KBM-7 (cell line): ENCODE data around the gene MAP3K6.

ENCODE experiments used
- DNase-seq: peaks from one replicate; pipeline ENCODE4 v3.0.0-alpha.2; 2015
- in situ Hi-C: fragments of 300-500 bp; cut with MboI; formaldehyde crosslinking; loops from 2 replicates; pipeline ENCODE4 v1.14.3; 2020; ENCODE audit warnings: low sequenced_read_pairs, low pct_unique_long_range_greater_than_20kb, mixed read lengths

The MAP3K6 gene

DNA sequence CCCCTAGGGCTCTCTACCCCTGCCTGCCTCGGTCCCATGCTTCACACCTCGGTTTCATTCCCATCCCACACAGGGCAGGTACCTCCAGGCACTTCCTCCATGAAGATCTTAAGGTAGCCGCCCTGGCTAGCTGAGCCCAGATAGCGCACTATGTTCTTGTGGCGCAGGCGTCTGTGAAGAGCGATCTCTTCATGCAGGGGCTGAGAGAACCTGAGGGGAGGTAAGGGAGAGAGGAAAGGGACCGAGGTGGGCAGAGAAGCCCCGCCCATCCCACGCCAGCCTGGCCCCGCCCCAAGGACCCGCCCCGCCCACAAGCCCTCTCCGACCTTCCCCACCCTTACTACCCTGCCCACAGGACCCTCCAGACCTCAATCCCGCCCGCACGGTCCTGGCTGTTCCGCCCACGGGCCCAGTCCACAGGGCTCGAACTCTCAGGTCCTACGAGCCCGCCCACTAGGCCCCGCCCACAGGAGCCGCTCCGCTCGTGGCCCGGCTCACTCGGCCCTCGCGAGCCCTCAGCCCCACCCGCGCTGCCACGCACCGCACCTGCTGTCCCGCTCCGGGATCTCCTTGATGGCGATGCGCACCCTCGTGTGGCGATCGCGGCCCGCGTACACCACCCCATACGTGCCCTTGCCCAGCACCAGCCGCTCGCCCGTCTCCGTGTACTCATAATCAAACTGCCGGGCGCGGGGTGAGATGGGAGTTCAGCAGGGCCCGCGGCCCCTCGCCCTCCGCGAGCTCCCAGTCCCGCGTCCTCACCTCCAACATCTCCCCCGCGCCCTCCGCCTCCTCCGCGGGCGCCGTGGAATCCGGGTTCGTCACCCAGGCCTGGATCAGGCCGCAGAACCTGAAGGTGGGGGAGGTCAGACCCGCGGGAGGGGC is 6.4 kb downstream of the MAP3K6 start:
- in situ Hi-C loops, result no loop called here
- no peak for DNase-seq

DNA sequence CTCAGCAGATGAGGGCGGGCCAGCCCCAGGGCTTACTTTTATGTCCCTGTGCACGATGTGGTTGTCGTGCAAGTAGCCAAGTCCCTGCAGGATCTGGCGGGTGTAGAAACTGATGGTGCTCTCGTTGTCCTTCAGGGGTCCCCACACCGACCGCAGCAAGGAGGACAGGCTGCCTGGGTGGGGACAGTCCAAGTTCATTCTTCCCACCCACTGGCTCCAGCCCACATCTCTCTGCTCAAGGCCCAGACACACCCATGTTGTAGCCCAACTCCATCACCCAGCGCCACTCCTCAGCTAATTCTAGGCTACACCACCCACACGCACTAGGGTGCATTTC is 7.0 kb downstream of the MAP3K6 start:
- DNase-seq, result no peak
- in situ Hi-C loops, result no loop called here

DNA sequence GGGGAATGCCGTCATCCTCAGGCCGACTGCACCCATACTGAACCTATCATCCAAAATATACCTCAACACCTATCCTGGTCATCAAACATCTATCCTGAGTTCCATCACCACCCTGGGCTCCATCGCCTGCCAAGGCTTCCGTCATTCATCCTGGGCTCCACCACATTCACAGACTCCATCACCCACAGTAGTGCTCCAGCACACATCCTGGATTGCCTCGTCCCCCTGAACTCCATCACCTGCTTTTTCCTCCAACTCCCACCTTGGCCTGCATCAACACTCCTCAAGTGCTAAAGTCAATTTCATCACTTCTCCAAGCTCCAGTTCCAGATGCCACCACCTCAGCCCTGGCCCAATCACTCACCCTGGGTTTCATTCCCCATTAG is 7.8 kb downstream of the MAP3K6 start:
- in situ Hi-C loops, result no loop called here
- no peak for DNase-seq

DNA sequence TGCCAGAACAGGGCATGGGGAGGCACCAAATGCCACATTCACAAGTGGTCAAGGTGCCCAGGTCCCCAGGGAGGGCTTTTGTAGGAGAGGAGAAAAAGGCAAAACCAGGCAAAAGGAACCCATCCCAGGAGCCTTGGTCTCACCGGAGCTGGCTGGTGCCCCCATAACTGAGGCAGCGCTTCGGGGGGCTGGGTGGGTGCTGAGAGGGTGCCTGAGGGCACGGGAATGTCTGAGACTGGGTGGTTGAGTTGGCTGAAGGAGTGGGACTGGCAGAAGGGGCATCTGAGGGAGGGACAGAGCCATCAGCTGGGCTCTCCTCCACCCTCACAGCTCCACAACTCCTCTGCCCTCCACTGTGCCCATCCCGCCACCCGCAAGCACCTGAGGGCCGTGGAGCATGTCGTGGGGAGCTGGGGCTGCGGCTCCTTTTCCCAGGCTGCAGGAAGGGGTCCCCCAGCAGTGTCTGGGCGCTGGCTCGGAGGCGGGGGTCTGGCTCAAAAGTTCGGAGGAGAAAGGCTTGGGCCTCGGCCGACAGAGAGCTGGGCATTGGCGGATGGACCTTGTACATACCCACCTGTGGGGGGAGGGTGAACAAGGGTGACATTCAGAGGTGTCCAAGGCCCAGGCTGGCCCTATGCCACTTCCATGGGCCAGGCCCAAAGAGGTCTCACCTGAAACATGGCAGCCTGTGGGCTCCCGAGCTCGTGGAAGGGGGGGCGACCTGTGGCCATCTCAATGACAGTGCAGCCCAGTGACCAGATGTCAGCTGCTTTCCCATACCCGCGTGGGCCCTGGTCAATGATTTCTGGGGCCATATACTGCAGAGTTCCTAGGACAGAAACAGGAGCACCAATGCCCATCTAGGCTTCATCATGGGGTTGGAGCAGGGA is 8.5 kb downstream of the MAP3K6 start:
- in situ Hi-C loops, result no loop called here
- no peak for DNase-seq

DNA sequence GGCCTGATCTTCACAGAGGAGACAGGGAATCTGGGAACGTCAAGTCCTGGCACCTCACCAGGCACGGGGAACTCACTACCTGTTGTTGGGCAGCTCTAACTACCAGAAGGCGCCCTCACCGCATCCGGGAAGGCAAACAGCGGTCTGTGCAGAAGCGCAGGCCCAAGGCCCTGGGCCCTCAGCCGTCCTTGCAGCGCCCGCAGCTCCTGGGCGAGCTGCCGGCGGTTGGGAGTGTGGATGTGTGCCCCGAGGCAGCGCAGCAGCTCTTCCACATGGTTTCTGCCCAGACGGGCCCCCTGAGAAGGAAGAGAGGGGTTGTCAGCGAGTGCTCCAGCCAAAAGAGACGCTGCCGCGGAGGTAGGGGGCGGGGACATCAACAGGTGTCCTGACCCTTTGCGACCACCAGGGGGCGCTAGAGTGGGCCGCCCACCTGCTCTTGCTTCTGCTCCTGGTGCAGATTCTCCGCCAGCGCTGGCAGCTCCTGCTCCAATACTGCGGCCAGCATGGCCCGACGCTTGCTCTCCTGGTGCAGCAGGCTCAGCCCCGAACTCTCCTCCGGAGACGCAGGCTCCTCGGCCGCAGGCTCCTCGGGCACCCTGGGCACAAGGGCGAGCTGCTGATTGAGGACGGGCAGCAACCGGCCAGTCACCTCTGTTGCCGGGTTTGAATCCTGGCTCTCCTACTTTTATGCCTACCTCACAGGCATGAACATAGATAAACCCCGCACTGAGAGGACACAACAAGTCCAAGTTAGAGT is 9.3 kb downstream of the MAP3K6 start:
- DNase-seq, result peak; percentile 92
- in situ Hi-C loops, result no loop called here

DNA sequence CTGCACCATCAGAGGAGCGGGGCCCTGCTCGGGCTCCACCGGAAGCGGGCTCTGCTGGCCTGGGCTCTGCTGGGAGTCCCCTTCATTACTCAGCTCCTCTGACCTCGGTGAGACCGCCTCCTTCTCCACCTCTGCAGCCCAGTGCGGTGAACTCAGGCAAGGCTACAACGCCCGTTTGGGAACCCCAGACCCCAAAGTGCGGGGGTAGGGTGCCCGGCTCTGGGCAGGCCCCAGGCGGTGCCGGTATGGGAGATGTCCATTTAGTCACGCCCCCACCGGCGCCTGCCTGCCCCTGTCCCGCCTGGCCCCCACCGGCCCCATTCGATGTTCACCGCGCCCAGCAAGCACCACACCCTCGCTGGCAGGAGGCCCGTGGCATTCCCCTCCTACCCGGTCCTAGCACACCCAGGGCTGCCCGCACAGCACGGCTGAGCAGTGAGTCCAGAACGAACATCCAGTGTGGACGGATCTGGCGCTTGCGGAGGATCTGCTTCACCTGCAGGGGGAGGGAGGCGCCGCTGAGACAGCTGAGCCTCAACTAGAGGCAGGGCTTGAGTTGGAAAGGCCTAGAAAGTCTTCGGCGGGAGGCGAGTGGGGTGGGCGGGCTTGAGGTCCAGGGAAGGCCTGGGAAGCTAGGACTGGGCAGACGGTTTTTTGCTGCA is 10.0 kb downstream of the MAP3K6 start:
- in situ Hi-C loops, result no loop called here
- no peak for DNase-seq

DNA sequence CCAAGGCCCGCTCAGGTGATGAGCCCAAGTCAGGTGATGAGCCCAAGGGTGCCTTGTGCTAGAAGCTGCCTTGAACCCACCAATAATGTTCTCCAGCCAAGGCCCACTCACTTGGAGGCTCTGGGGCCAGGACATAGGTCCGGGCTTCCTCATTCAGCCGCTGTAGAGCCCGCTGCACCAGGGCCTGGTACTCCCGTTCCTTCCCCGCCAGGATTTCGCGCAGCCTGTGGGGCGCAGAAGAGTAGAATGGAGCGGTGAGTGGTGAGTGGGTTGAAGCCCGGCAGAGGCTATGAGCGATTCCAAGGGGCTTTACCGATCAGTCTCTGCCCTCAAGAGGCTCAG is 10.5 kb downstream of the MAP3K6 start:
- DNase-seq, result no peak
- in situ Hi-C loops, result no loop called here

DNA sequence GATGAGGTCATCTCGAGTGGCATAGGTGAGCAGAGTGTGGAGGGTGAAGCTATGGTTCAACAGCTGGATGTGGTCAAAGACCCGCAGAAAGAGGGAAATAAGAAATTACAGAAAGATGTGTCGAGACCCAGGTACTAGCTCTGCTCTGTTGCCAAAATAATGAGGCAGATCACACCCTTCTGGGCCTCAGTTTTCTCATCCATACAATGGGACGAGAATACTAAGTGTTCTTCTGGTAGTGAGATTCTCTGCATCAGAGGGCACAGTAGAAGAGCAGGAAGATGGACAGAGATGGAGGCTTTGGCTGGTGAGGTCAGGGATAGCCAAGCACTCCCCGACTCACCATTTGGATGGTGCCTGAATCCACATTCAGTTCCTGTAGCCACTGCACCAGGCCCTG is 11.1 kb downstream of the MAP3K6 start:
- in situ Hi-C loops, result no loop called here
- DNase-seq, result no peak

DNA sequence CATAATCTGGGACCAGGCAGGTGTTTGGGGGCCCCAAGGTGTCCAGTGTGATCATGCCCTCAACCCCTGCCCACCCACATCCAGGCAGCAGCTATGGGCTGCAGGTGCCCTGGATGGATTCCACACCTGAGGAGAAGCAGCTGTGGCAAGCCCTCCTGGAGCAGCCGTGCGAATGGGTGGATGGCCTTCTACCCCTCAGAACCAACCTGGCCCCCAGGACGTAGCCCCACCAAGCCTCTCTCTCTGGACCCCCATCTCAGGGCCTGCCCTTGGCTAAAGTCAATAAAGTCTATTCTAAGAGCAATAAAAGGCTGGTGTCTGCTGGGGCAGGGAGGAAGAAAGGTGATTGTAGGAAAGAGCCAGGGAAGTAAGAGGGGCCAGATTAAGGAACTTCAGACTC is 13.1 kb downstream of the MAP3K6 start:
- no peak for DNase-seq
- in situ Hi-C loops, result no loop called here

DNA sequence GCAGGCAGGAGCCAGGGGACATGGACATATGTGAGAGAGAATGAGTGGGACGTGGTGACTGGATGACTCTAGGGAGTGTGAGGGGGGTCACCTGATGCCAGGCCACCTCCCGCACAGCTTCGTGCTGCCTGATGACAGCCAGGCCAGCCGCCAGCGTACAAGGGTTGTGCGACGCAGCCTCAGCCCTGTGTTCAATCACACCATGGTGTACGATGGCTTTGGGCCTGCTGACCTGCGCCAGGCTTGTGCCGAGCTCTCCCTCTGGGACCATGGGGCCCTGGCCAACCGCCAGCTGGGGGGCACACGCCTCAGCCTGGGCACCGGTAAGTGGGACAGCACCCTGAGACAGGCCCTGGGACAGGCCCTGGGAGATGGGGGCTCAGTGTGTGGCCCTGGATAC is 13.6 kb downstream of the MAP3K6 start:
- in situ Hi-C loops, result no loop called here
- no peak for DNase-seq

DNA sequence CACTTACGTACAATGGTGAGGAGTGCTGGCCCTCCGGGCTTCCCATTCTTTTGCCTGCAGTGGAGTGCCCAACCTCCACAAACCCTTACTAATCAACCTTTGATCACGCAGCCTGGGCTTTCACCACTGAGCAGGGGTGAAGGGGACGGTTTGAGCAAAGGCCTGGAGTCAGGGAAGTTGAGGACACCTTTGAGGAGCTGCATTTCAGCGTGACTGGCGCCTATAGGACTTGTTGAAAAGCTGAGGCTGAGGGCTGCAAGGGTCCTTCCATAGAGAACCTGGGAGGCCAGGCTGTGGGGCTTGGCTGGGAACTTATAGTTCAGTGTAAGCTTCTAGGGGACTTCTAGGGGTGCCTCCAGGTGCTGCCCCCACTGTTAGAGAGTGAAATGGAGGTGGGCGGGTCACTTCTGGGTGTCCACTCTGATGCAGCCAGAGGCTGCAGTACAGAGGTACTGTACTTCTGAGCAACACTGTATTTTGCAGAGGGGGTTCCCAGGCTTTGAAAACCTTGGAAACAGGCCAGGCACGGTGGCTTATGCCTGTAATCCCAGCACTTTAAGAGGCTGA is 15.1 kb downstream of the MAP3K6 start:
- no peak for DNase-seq
- in situ Hi-C loops, result no loop called here

DNA sequence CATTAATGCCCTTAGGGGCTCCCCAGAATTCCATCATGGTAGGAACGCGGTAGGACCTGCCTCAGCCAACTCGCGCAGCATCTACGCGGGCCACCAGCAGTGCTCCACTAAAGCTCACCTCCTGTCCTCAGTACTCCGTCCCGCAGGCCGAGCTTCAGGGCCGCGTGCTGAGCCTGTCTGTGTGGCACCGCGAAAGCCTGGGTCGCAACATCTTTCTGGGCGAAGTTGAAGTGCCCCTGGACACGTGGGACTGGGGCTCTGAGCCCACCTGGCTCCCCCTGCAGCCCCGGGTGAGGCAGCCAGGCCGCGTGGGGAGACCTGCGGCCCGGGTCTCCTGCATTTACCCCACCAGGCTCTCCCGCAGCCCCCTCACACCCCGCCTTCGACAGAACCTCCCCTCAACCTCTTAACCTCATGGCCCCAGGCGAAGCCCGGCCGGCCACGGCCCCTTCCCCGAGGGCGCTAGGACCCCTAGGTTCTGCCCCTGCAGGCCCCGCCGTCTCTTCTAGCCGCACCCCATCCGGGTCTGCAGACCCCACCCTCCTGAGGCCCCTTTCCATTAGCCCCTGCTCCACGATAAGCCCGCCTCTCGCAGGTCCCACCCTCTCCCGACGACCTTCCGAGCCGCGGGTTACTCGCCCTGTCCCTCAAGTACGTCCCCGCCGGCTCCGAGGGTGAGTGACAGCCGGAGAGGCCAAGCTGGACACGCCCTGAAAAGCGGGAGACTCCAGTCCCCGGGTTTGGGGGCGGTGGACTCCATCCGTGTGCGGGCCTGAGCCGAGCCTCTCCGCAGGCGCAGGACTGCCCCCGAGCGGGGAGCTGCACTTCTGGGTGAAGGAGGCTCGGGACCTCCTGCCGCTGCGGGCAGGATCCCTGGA is 15.9 kb downstream of the MAP3K6 start:
- in situ Hi-C loops, result no loop called here

DNA sequence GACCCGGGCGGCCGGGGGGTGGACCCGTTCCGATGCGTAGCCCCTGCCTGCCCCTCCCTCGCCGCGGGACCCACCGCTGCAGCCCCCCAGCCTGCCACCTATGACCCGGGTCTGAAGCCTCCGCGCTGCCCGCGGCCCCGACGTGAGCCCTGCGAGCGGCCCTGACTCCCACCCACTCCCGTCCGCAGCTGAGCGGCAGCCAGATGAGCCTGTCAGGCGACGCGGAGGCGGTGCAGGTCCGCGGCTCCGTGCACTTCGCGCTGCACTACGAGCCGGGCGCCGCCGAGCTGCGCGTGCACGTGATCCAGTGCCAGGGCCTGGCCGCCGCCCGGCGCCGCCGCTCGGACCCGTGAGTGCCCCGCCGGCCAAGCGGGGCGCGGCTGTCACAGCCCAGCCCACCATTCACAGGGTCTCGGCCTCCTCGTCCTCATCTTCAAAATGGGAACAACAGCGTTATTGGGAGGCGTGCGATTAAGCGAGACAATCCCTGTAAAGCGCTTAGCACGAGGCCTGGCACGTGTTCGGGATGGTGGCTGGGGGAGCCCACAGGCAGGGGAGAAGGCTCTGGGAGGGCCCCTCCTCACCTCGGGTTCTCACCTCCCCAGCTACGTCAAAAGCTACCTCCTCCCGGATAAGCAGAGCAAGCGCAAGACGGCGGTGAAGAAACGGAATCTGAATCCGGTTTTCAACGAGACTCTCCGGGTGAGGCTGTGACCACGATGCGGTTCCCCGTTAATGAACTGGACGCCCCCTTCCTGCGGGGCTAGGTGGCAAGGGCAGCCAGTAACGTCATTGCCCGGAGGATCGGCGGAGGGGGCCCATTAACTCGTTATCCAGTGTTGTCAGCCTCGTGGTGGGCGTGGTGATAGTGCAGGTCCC is 16.7 kb downstream of the MAP3K6 start:
- no peak for DNase-seq

More for the DNA sequence above, 15.9 kb downstream of the MAP3K6 start:
- DNase-seq, result no peak

DNA sequence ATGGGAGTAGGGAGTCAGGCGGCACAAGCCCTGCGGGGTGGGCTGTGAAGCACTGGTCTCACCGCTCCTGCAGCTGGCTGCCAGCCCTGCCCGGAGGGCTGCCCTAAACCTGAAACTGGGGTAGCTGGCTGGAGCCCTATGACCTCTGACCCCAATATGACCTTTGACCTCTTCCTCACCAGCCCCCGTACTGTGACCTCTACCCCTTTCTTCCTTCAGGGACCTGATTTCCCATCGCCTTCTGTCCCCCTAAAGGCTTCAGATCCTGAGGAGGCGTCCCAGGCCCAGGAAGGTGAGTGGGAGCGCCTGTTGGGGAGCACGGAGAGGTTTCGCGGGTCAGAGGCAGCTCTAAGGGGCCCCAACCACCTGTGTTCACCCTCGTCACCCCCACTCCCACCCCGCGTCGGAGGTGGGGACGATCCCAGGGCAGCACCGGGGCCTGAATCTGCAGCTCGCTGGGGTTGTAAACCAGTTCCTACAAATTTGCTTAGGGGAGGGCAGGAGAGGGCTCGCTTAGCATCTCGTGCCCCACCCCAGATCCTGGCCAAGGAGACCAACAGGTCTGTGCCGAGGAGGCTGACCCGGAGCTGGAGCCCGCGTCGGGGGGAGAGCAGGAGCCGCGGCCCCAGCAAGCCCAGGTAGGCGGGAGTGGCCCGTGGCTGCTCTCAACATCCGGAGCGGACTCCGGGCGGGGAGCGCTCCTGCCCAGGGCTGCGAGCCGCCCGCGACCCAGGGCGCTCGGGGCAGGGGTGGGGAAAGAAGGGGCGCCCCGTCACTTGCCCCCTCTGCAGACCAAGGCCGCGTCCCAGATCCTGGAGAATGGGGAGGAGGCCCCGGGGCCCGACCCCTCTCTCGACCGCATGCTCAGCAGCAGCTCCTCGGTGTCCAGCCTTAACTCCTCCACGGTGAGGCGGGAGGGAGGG is 17.6 kb downstream of the MAP3K6 start:
- in situ Hi-C loops, result no loop called here
- no peak for DNase-seq

More for the DNA sequence above, 16.7 kb downstream of the MAP3K6 start:
- in situ Hi-C loops, result no loop called here

DNA sequence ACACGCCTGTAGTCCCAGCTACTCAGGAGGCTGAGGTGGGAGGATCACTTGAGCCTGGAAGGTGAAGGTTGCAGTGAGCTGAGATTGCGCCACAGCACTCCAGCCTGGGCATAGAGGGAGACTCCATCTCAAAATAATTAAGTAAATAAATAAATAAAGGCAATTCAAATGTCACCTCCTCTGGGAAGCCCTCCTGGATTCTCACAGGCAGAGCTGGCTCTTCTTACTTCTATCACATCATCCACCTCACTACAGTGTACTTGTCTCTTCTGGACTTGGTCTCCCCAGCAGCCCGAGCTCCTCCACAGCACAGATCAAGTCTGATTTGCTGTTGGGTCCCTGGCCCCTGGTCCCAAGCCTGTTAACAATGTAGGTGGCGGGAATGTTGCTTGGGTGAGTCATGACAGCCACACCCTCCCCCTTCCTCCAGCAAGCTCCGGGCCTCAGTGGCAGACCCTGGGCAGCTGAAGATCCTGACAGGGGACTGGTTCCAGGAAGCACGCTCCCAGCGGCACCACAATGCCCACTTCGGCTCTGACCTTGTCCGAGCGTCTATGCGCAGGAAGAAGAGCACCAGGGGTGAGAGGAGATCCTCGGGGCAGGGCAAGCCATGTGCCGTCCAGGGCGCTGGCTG is 19.7 kb downstream of the MAP3K6 start:
- in situ Hi-C loops, result no loop called here
- DNase-seq, result no peak

DNA sequence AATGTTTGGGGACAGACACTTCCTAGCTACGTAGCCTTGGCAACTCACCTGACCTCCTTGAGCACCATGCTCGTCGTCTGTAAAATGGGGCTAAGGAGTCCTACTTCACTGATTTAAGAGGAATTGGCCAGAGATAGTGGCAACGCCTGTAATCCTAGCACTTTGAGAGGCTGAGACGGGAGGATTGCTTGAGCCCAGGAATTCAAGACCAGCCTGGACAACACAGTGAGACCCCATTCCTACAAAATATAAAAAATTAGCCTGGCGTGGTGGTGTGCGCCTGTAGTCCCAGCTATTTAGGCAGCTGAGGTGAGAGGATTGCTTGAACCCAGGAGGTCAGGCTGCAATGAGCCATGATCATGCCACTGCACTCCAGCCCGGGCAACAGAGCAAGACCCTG is 20.4 kb downstream of the MAP3K6 start:
- no peak for DNase-seq
- in situ Hi-C loops, result no loop called here
